Measurements from ENCODE around the gene MTHFS. TPM values are rescaled to one million over a fixed set of nuclear protein-coding genes. Genes with fewer than 3 reads are reported as not detected.

MTHFS gene
- total and polyA plus RNA-seq, 10 donors: 11.7 to 54.2 (median 30.0) TPM

DNA sequence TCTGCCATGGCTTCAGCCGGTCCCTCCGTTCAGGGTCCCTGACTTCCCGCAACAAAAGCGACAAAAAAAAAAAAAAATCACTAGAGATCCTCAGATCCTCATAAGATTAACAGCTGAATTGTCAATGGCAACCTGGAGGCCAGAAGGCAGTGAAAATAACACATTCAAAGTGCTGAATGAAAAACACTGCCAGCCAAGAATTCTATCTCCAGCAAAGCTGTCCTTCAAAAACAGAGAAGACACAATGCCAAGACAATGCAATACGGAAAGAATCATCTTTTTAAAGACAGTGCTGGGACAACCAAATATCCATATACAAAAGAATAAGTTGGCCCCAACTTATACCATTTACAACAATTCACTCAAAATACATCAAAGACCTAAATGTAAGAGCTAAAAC lies 21.6 kb downstream of the MTHFS start:
- no peak overlapping the region for H3K27ac ChIP-seq
- intact Hi-C loops (cut with DNase I; ENCODE audit: low total_unique reads): no loop called here
- H3K36me3 ChIP-seq: peaks cover 2 to 100% (median 68%) of the 10 kb centered on the region in 6 donors
- H3K9me3 ChIP-seq: peaks cover 30 to 70% (median 67%) of the 10 kb centered on the region in 8 donors
- H3K4me1 ChIP-seq: peaks cover 0 to 14% (median 5%) of the 10 kb centered on the region in 6 donors
- TF ChIP-seq POLR2A (IDR thresholded peaks at IDR 0.05): no peak
- no peak for TF ChIP-seq POLR2AphosphoS5 (IDR thresholded peaks at IDR 0.05)
- TF ChIP-seq, protein P1, sequence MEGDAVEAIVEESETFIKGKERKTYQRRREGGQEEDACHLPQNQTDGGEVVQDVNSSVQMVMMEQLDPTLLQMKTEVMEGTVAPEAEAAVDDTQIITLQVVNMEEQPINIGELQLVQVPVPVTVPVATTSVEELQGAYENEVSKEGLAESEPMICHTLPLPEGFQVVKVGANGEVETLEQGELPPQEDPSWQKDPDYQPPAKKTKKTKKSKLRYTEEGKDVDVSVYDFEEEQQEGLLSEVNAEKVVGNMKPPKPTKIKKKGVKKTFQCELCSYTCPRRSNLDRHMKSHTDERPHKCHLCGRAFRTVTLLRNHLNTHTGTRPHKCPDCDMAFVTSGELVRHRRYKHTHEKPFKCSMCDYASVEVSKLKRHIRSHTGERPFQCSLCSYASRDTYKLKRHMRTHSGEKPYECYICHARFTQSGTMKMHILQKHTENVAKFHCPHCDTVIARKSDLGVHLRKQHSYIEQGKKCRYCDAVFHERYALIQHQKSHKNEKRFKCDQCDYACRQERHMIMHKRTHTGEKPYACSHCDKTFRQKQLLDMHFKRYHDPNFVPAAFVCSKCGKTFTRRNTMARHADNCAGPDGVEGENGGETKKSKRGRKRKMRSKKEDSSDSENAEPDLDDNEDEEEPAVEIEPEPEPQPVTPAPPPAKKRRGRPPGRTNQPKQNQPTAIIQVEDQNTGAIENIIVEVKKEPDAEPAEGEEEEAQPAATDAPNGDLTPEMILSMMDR (IDR thresholded peaks at IDR 0.05 in 8 of 11, conservative IDR thresholded peaks at IDR 0.05 in 3 of 11): no peak
- no peak overlapping the region for H3K4me3 ChIP-seq
- no peak for DNase-seq
- 95 to 99% (median 96%) methylated on average over 5 of the region's 5 CpGs for WGBS, 5 donors
- H3K27me3 ChIP-seq (replicated peaks in 1 of 7): no peaks in the 10 kb centered on the region

- TF ChIP-seq POLR2AphosphoS5 (IDR thresholded peaks at IDR 0.05): no peak
- TF ChIP-seq, protein P1 (IDR thresholded peaks at IDR 0.05 in 8 of 11, conservative IDR thresholded peaks at IDR 0.05 in 3 of 11): no peak
- TF ChIP-seq POLR2A (IDR thresholded peaks at IDR 0.05): no peak
- H3K4me3 ChIP-seq: no peak overlapping the region
- intact Hi-C loops (cut with DNase I; ENCODE audit: low total_unique reads): no loop called here
- peaks cover 0 to 100% (median 58%) of the 10 kb centered on the region in 6 donors for H3K36me3 ChIP-seq
- H3K4me1 ChIP-seq: peaks cover 0 to 14% (median 5%) of the 10 kb centered on the region in 6 donors
- no peak overlapping the region for H3K27ac ChIP-seq
- H3K9me3 ChIP-seq: peaks cover 29 to 60% (median 58%) of the 10 kb centered on the region in 8 donors
- no peaks in the 10 kb centered on the region for H3K27me3 ChIP-seq (replicated peaks in 1 of 7)
- no peak for DNase-seq
These were observed 22.6 kb downstream of the MTHFS start for GRCh38 chr15:79874242-79874641.

DNA sequence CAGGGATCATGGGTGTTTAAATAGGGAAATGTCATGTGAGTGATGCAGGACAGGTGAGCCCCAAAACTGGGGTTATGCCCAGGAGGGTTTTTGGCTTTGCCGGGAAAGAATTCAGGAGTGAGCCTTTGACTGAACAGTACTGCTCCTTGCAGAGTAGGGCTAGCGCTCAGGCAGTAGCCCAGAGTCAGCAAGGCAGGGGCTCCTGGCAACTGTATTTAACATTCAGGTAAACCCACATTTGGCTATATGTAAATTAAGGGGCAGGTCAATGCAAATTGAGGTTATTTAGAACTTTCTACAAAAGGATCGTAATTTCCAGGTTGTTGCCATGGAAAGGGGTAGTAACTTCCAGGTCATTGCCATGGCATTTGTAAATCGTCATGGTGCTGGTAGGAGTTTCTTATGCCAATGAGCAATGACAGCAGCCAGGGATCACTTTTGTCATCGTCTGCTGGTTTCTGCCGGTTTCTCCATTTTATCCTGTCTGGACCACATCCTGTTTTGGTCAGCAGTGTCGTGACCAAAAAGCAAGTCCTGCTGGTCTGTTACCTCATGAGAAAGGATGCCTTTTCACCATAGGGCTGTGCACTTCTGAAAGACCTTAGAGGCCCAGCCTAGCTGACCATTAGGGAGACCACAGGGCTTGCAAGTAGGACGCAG lies 24.3 kb downstream of the MTHFS start:
- H3K9me3 ChIP-seq: peaks cover 12 to 43% (median 41%) of the 10 kb centered on the region in 8 donors
- 54 to 78% (median 66%) methylated on average over 8 of the region's 8 CpGs for WGBS, 5 donors
- no peak for DNase-seq
- H3K27me3 ChIP-seq (replicated peaks in 1 of 7): no peaks in the 10 kb centered on the region
- no peak for TF ChIP-seq POLR2AphosphoS5 (IDR thresholded peaks at IDR 0.05)
- TF ChIP-seq, protein P1 (IDR thresholded peaks at IDR 0.05 in 8 of 11, conservative IDR thresholded peaks at IDR 0.05 in 3 of 11): no peak
- intact Hi-C loops (cut with DNase I; ENCODE audit: low total_unique reads): no loop called here
- peaks cover 0 to 98% (median 41%) of the 10 kb centered on the region in 6 donors for H3K36me3 ChIP-seq
- peaks cover 0 to 14% (median 5%) of the 10 kb centered on the region in 6 donors for H3K4me1 ChIP-seq
- peak overlapping the region in 1 of 8 donors; percentile 5 for H3K4me3 ChIP-seq
- H3K27ac ChIP-seq: peak overlapping the region in 4 of 8 donors; percentile 6 to 59 (median 36)

- Histone ChIP-seq H3K27me3 (replicated peaks in 1 of 7) (no peaks in the 10 kb centered on the region), H3K4me3 (no peak overlapping the region), H3K9me3 (peaks cover 0 to 3% (median 1%) of the 10 kb centered on the region in 8 donors), H3K36me3 (peaks cover 0 to 89% (median 14%) of the 10 kb centered on the region in 6 donors), H3K4me1 (peaks cover 0 to 14% (median 5%) of the 10 kb centered on the region in 6 donors), H3K27ac (no peak overlapping the region)
- TF ChIP-seq POLR2AphosphoS5 (IDR thresholded peaks at IDR 0.05) (no peak), POLR2A (IDR thresholded peaks at IDR 0.05) (no peak)
- TF ChIP-seq, protein P1 (IDR thresholded peaks at IDR 0.05 in 8 of 11, conservative IDR thresholded peaks at IDR 0.05 in 3 of 11): no peak
- intact Hi-C loops (cut with DNase I; ENCODE audit: low total_unique reads): no loop called here
- no peak for DNase-seq
- 95 to 100% (median 100%) methylated on average over 2 of the region's 2 CpGs for WGBS, 5 donors
These were observed 28.3 kb downstream of the MTHFS start for GRCh38 chr15:79868554-79868953.

Data from spleen (tissue), 11 donors.